ENCODE measurements around the gene PCLAF.

GRCh38 chr15:64430000-64430735 is 48.9 kb upstream of the PCLAF start:
- no peak for TF ChIP-seq POLR2A (IDR thresholded peaks at IDR 0.05)
- TF ChIP-seq CTCF (IDR thresholded peaks at IDR 0.05) = no peak
